Testis (tissue), 2 donors: ENCODE measurements around the gene PRR18.

ENCODE experiments used
- POLR2A ChIP-seq: fragments of 450-650 bp; IDR thresholded peaks from one replicate; pipeline ENCODE4 v1.6.1; 2017; ENCODE audit warnings: antibody characterized with exemption, mild to moderate bottlenecking, moderate library complexity
- TF ChIP-seq, protein P1 (sequence below), 3 experiments: fragments of 450-650 bp in 2 of 3; fragments of 200-600 bp in 1 of 3; sonication (generic) in 1 of 3; IDR thresholded peaks; one replicate each; pipeline ENCODE4 v1.5.1; 2016 to 2019; ENCODE audit warnings: antibody characterized with exemption in 3 of 3, mild to moderate bottlenecking in 2 of 3, moderate library complexity in 1 of 3

GRCh38 chr6:166308769-166309589 lies 787 bp upstream of the PRR18 start:
- TF ChIP-seq, protein P1, sequence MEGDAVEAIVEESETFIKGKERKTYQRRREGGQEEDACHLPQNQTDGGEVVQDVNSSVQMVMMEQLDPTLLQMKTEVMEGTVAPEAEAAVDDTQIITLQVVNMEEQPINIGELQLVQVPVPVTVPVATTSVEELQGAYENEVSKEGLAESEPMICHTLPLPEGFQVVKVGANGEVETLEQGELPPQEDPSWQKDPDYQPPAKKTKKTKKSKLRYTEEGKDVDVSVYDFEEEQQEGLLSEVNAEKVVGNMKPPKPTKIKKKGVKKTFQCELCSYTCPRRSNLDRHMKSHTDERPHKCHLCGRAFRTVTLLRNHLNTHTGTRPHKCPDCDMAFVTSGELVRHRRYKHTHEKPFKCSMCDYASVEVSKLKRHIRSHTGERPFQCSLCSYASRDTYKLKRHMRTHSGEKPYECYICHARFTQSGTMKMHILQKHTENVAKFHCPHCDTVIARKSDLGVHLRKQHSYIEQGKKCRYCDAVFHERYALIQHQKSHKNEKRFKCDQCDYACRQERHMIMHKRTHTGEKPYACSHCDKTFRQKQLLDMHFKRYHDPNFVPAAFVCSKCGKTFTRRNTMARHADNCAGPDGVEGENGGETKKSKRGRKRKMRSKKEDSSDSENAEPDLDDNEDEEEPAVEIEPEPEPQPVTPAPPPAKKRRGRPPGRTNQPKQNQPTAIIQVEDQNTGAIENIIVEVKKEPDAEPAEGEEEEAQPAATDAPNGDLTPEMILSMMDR (IDR thresholded peaks at IDR 0.05): no peak
- TF ChIP-seq POLR2A: no peak
